Upper lobe of left lung (tissue), 6 donors: ENCODE measurements around the gene SMPX. TPM values are rescaled to one million over a fixed set of nuclear protein-coding genes. Genes with fewer than 3 reads are reported as not detected.

ENCODE experiments used
- ATAC-seq, 2 donors: fragments of 200-7000 bp; cut with Tn5 transposase; one replicate each; pipeline ENCODE4 v1.9.1; 2022; ENCODE audit warnings: mild to moderate bottlenecking in 2 of 2, moderate library complexity in 2 of 2; ENCODE audit not compliant: low FRiP score in 2 of 2
- DNase-seq, 2 donors: peaks; one replicate each; pipeline ENCODE4 v3.0.0-alpha.2; 2019 to 2020
- H3K27ac ChIP-seq, 4 donors: fragments of 200-600 bp; sonication (generic); one replicate each; pipeline ENCODE4 v1.5.1; 2016 to 2019
- H3K27me3 ChIP-seq, 4 donors: fragments of 200-600 bp; sonication (generic); one replicate each; pipeline ENCODE4 v1.5.1; 2017 to 2019
- H3K36me3 ChIP-seq, 4 donors: fragments of 200-600 bp; sonication (generic); one replicate each; pipeline ENCODE4 v1.5.1; 2016 to 2019
- H3K4me1 ChIP-seq, 4 donors: fragments of 200-600 bp; sonication (generic); one replicate each; pipeline ENCODE4 v1.5.1; 2018 to 2019
- H3K4me3 ChIP-seq, 4 donors: fragments of 200-600 bp; sonication (generic); one replicate each; pipeline ENCODE4 v1.5.1; 2017 to 2019; ENCODE audit warnings: mild to moderate bottlenecking in 2 of 4, moderate library complexity in 1 of 4
- H3K9me3 ChIP-seq, 4 donors: fragments of 200-600 bp; sonication (generic); one replicate each; pipeline ENCODE4 v1.5.1; 2018 to 2019
- CTCF ChIP-seq, 6 experiments: fragments of 450-650 bp in 4 of 6; fragments of 200-600 bp in 2 of 6; sonication (generic) in 2 of 6; IDR thresholded peaks; one replicate each; pipeline ENCODE4 v1.5.1; 2016 to 2019; ENCODE audit warnings: antibody characterized with exemption in 6 of 6
- EP300 ChIP-seq, 4 donors: sonication (generic); formaldehyde crosslinking; IDR thresholded peaks; one replicate each; pipeline ENCODE4 v1.5.1; 2017; ENCODE audit warnings: antibody characterized with exemption in 4 of 4, control low read depth in 2 of 4
- POLR2A ChIP-seq, 4 donors: fragments of 450-650 bp; IDR thresholded peaks; one replicate each; pipeline ENCODE4 v1.5.1; 2016 to 2017; ENCODE audit warnings: antibody characterized with exemption in 4 of 4, mild to moderate bottlenecking in 2 of 4
- POLR2AphosphoS5 ChIP-seq, 2 donors: sonication (generic); formaldehyde crosslinking; IDR thresholded peaks; one replicate each; pipeline ENCODE4 v1.5.1; 2017; ENCODE audit warnings: antibody characterized with exemption in 2 of 2
- WGBS, 2 donors: methylation state at CpG; one replicate each; pipeline ENCODE4 v1.1.5; 2017 to 2018; 5-methylcytosine and 5-hydroxymethylcytosine counted together
- total RNA-seq, 6 donors: library from RNA; depleted of rRNA in 4 of 6; stranded (reverse); fragments of >200 nt in 4 of 6; gene quantifications; one replicate each; pipeline versions ENCODE4 v1.1.0 to v1.2.1, GENCODE V29; 2016 to 2021
- donor health status: DM: no; HTN: no; CAD: no; lungs with moderate emphysema.
- donor health status: DM: no; HTN: yes; CAD: no; lungs with severe emphysema.

The SMPX gene
- total RNA-seq, 6 donors from 2014 or later, result 2.4 TPM; not detected in 5

DNA sequence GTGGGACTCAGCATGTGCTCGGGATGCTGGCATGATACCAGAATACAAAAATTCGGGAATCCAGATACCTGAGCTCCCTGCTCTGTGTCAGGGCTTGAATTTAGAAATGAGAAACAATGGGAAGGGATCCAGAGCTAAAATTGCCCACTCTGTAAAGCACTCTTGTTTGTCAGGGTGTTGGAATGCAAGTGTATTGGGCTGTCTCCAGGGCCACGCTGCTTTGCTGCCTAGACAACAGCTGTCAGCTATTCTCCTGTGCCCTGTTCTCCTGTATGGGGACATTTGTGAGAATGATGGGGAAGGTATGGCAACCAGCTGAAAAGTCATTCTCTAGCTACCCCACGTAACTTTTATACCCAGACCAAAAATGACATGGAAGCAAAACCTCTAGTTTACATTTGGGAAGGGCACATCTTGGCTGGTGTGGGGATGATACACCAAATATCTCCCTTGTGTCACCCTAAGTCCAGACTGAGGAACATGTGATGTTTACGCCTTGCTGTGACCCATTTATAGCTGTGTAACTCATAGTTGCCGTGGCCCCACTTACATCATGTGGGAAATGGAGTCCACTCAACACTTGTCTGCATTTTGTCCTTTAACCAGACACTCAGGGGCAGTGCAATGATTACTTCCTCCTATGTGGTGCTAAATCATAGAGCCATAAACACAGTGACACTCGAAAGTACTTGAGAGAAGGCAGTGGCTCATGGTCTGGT, 46.6 kb downstream of the SMPX start:
- Histone ChIP-seq H3K4me3 (no peak overlapping the region), H3K27me3 (no peaks in the 10 kb centered on the region), H3K27ac (no peak overlapping the region), H3K9me3 (no peaks in the 10 kb centered on the region), H3K36me3 (no peaks in the 10 kb centered on the region), H3K4me1 (no peaks in the 10 kb centered on the region)
- WGBS, 2 donors, result 33 to 74% methylated on average over 1 to 7 of the region's 7 CpGs
- DNase-seq, result no peak
- no peak for ATAC-seq
- TF ChIP-seq POLR2AphosphoS5 (IDR thresholded peaks at IDR 0.05) (no peak), EP300 (IDR thresholded peaks at IDR 0.05) (no peak), POLR2A (IDR thresholded peaks at IDR 0.05) (no peak), CTCF (IDR thresholded peaks at IDR 0.05) (no peak)

DNA sequence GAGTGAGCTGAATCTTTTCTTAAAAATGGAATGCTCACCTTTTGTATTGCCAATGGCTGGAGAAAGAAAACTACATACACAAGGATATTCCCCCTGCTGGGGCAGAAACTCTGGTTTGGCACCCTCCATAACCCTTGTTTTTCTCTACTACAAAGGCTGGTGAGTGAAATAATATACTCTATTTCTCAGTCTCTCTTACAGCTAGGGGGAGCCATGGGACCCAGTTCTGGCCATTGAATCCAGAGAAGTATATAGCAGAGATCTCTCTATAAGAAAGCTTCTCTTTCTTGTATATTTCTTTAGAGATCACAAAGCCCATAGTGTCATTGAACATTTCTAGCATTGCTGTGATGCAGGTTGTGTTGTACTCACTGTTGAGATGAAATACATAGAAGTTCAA, 49.8 kb downstream of the SMPX start:
- H3K27ac ChIP-seq, result no peak overlapping the region
- no peaks in the 10 kb centered on the region for H3K4me1 ChIP-seq
- ATAC-seq, result no peak
- no peaks in the 10 kb centered on the region for H3K9me3 ChIP-seq
- TF ChIP-seq POLR2A (IDR thresholded peaks at IDR 0.05) (no peak), CTCF (IDR thresholded peaks at IDR 0.05) (no peak), POLR2AphosphoS5 (IDR thresholded peaks at IDR 0.05) (no peak), EP300 (IDR thresholded peaks at IDR 0.05) (no peak)
- H3K4me3 ChIP-seq, result no peak overlapping the region
- H3K36me3 ChIP-seq, result no peaks in the 10 kb centered on the region
- no peak for DNase-seq
- no peaks in the 10 kb centered on the region for H3K27me3 ChIP-seq

GRCh38 chrX:21705225-21705624, 52.7 kb downstream of the SMPX start:
- 53 to 61% methylated on average over 3 to 4 of the region's 4 CpGs for WGBS, 2 donors
- no peak overlapping the region for H3K4me3 ChIP-seq
- H3K27ac ChIP-seq, result no peak overlapping the region
- TF ChIP-seq POLR2A (IDR thresholded peaks at IDR 0.05) (no peak), POLR2AphosphoS5 (IDR thresholded peaks at IDR 0.05) (no peak), EP300 (IDR thresholded peaks at IDR 0.05) (no peak), CTCF (IDR thresholded peaks at IDR 0.05) (no peak)
- H3K4me1 ChIP-seq, result no peaks in the 10 kb centered on the region
- DNase-seq, result no peak
- no peaks in the 10 kb centered on the region for H3K9me3 ChIP-seq
- no peak for ATAC-seq
- no peaks in the 10 kb centered on the region for H3K27me3 ChIP-seq
- H3K36me3 ChIP-seq, result no peaks in the 10 kb centered on the region

DNA sequence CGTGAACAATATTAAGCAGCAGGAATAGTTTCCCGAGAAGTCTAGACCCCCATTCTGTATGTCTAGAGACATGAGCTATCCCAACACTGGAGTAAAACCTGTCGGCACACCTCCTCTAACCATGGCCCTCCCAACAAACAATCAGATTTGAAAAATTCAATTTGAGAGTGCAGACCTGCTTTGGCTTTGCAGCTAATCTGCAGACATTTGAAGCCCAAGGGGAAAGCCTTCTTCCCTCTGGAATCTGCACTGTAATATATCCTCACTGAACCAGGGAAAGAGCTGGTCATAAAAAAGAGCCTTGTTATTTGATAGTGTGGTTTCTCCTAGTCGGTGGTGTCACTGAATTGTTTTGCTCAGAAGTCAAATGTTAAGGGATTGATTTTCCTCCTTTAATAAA, 55.2 kb downstream of the SMPX start:
- no peak overlapping the region for H3K27ac ChIP-seq
- DNase-seq, result no peak
- no peaks in the 10 kb centered on the region for H3K27me3 ChIP-seq
- H3K36me3 ChIP-seq, result no peaks in the 10 kb centered on the region
- no peak overlapping the region for H3K4me3 ChIP-seq
- TF ChIP-seq CTCF (IDR thresholded peaks at IDR 0.05) (no peak), EP300 (IDR thresholded peaks at IDR 0.05) (no peak), POLR2AphosphoS5 (IDR thresholded peaks at IDR 0.05) (no peak), POLR2A (IDR thresholded peaks at IDR 0.05) (no peak)
- H3K9me3 ChIP-seq, result no peaks in the 10 kb centered on the region
- 67 to 76% methylated on average over 4 of the region's 4 CpGs for WGBS, 2 donors
- no peaks in the 10 kb centered on the region for H3K4me1 ChIP-seq
- ATAC-seq, result no peak

DNA sequence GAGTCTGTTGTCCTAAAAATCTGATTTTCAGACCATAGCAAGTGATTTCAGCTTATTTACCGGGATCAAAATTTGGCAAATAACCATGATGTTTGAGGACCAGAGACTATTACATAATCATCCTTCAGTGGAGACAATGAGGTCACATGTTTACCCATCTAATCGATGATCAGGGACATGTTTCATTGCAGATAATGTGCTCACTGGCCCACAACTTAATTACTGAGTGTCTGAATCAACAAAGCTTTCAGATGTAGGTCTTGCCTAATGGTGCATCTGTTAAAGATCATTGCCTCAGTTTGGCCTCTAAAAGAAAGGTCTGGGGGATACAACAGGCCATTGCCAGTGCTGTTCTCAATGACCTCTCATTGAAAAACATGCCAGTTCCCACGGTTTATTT, 56.9 kb downstream of the SMPX start:
- H3K36me3 ChIP-seq, result no peaks in the 10 kb centered on the region
- no peak overlapping the region for H3K27ac ChIP-seq
- no peaks in the 10 kb centered on the region for H3K9me3 ChIP-seq
- DNase-seq, result no peak
- H3K4me1 ChIP-seq, result no peaks in the 10 kb centered on the region
- no peak for TF ChIP-seq EP300 (IDR thresholded peaks at IDR 0.05)
- no peak for TF ChIP-seq POLR2AphosphoS5 (IDR thresholded peaks at IDR 0.05)
- no peak for TF ChIP-seq POLR2A (IDR thresholded peaks at IDR 0.05)
- no peak for TF ChIP-seq CTCF (IDR thresholded peaks at IDR 0.05)
- H3K4me3 ChIP-seq, result no peak overlapping the region
- H3K27me3 ChIP-seq, result no peaks in the 10 kb centered on the region
- ATAC-seq, result peak in 1 of 2 donors; percentile 40
- 57 to 83% methylated on average over 2 to 3 of the region's 3 CpGs for whole genome bisulfite sequencing, 2 donors
